SK-N-SH (cell line): ENCODE measurements around the gene RGS14. TPM values are rescaled to one million over a fixed set of nuclear protein-coding genes. Genes with fewer than 3 reads are reported as not detected.
A peak's percentile ranks its signal among the peaks of the same experiment; 100 is the strongest.

Source experiments
- CTCF ChIA-PET: fragments of 300-600, 350-600 bp; formaldehyde crosslinking; extraction: SDS; loops from one replicate; lab custom pipeline; 2021; lab: Yijun Ruan, JAX
- POLR2A ChIA-PET: fragments of 350-600 bp; sonication (Branson Sonifier 250); formaldehyde crosslinking; extraction: SDS; loops from one replicate; lab custom pipeline; 2020; ENCODE audit warnings: antibody characterized with exemption, inconsistent platforms; lab: Yijun Ruan, JAX
- DNase-seq: peaks from one replicate; pipeline ENCODE4 v3.0.0; 2012
- H2AFZ ChIP-seq: fragments of 200-600 bp; sonication (generic); 2 replicates; pipeline ENCODE4 v1.8.1; 2016; ENCODE audit warnings: antibody characterized with exemption, mild to moderate bottlenecking, low read depth
- H3F3A ChIP-seq: fragments of 200-600 bp; sonication (generic); replicated peaks from 2 replicates; pipeline ENCODE3; 2016; ENCODE audit warnings: antibody characterized with exemption, mild to moderate bottlenecking; ENCODE audit not compliant: insufficient read depth
- H3K27ac ChIP-seq, 2 experiments: fragments of 200-500 bp in 1 of 2; fragments of 200-600 bp in 1 of 2; sonication (Bioruptor generic) in 1 of 2; sonication (generic), shearing (Covaris generic) in 1 of 2; 2 replicates each; pipeline versions ENCODE4 v1.5.1 to v1.6.1; 2014 to 2016; ENCODE audit warnings: low read depth in 2 of 2, inconsistent platforms in 1 of 2, low read length in 1 of 2, mild to moderate bottlenecking in 1 of 2, mixed read lengths in 1 of 2
- H3K27me3 ChIP-seq: fragments of 200-600 bp; sonication (generic), shearing (Covaris generic); 2 replicates; pipeline ENCODE4 v1.6.1; 2016; ENCODE audit warnings: mixed run types; ENCODE audit not compliant: insufficient read depth
- H3K36me3 ChIP-seq, 2 experiments: fragments of 200-500 bp in 1 of 2; fragments of 200-600 bp in 1 of 2; sonication (Bioruptor generic) in 1 of 2; sonication (generic) in 1 of 2; replicated peaks in 1 of 2; 2 replicates each; pipeline versions ENCODE3 to v1.5.1; 2014 to 2016; ENCODE audit warnings: low read length in 1 of 2, mild to moderate bottlenecking in 1 of 2; ENCODE audit not compliant: insufficient read depth in 2 of 2, control insufficient read depth in 1 of 2
- H3K4me1 ChIP-seq, 2 experiments: fragments of 200-500 bp in 1 of 2; fragments of 200-600 bp in 1 of 2; sonication (Bioruptor generic) in 1 of 2; sonication (generic), shearing (Covaris generic) in 1 of 2; 2 replicates each; pipeline versions ENCODE4 v1.5.1 to v1.6.1; 2014 to 2016; ENCODE audit warnings: low read depth in 1 of 2, low read length in 1 of 2, mixed run types in 1 of 2; ENCODE audit not compliant: insufficient read depth in 2 of 2, control insufficient read depth in 1 of 2
- H3K4me2 ChIP-seq: fragments of 200-600 bp; sonication (generic), shearing (Covaris generic); 2 replicates; pipeline ENCODE4 v1.6.1; 2017; ENCODE audit warnings: mixed run types
- H3K4me3 ChIP-seq, 2 experiments: fragments of 200-500 bp in 1 of 2; fragments of 200-600 bp in 1 of 2; sonication (Bioruptor generic) in 1 of 2; sonication (generic), shearing (Covaris generic) in 1 of 2; 2 replicates each; pipeline versions ENCODE4 v1.5.1 to v1.8.1; 2014 to 2016; ENCODE audit warnings: low read depth in 2 of 2, inconsistent platforms in 1 of 2, low read length in 1 of 2, mild to moderate bottlenecking in 1 of 2, mixed read lengths in 1 of 2, moderate library complexity in 1 of 2
- H3K79me2 ChIP-seq: fragments of 200-600 bp; sonication (generic); 2 replicates; pipeline ENCODE4 v1.8.1; 2017; ENCODE audit warnings: mild to moderate bottlenecking; ENCODE audit not compliant: insufficient read depth
- H3K9ac ChIP-seq: fragments of 200-600 bp; sonication (generic); 2 replicates; pipeline ENCODE4 v1.6.1; 2017; ENCODE audit warnings: mixed run types
- H3K9me2 ChIP-seq: fragments of 200-600 bp; sonication (generic); 2 replicates; pipeline ENCODE4 v1.6.1; 2017; ENCODE audit warnings: mixed run types
- H3K9me3 ChIP-seq: fragments of 200-600 bp; sonication (generic); 2 replicates; pipeline ENCODE4 v1.6.1; 2017; ENCODE audit warnings: mixed run types, mild to moderate bottlenecking, moderate library complexity
- H4K20me1 ChIP-seq: fragments of 200-600 bp; sonication (generic); 2 replicates; pipeline ENCODE4 v1.6.1; 2017; ENCODE audit warnings: mild to moderate bottlenecking, mixed run types; ENCODE audit not compliant: insufficient read depth
- CHD2 ChIP-seq: fragments of 150-350 bp; IDR thresholded peaks from 2 replicates; pipeline ENCODE4 v1.6.1; 2018; ENCODE audit warnings: low read length; ENCODE audit not compliant: partially characterized antibody
- ELF1 ChIP-seq: IDR thresholded peaks from 2 replicates; pipeline ENCODE4 v1.4.0; 2012
- FOSL2 ChIP-seq: IDR thresholded peaks from 2 replicates; pipeline ENCODE4 v1.4.0; 2012; ENCODE audit warnings: low read depth, mild to moderate bottlenecking, moderate library complexity, borderline replicate concordance
- FOXJ3 ChIP-seq: sonication (generic); formaldehyde crosslinking; IDR thresholded peaks from 2 replicates; pipeline ENCODE4 v1.5.1; 2020; ENCODE audit warnings: mild to moderate bottlenecking, missing genetic modification reagents
- FOXM1 ChIP-seq: IDR thresholded peaks from 2 replicates; pipeline ENCODE4 v1.4.0; 2012; ENCODE audit warnings: low read depth, mild to moderate bottlenecking
- GATA2 ChIP-seq: sonication (generic); formaldehyde crosslinking; IDR thresholded peaks from 2 replicates; pipeline ENCODE4 v1.5.0; 2020; ENCODE audit warnings: mild to moderate bottlenecking, missing genetic modification reagents
- MXI1 ChIP-seq: IDR thresholded peaks from 2 replicates; pipeline ENCODE4 v1.6.1; 2012; ENCODE audit warnings: mild to moderate bottlenecking, low read depth, low read length, improper control_type of control experiment
- NRF1 ChIP-seq: IDR thresholded peaks from 2 replicates; pipeline ENCODE4 v1.6.1; 2012; ENCODE audit warnings: low read depth, mild to moderate bottlenecking, low read length
- POLR2AphosphoS5 ChIP-seq: IDR thresholded peaks from 2 replicates; pipeline ENCODE4 v1.6.1; 2012; ENCODE audit warnings: low read depth, low read length
- RCOR1 ChIP-seq: fragments of 150-350 bp; IDR thresholded peaks from 2 replicates; pipeline ENCODE4 v1.6.1; 2017; ENCODE audit warnings: antibody characterized with exemption, low read length
- RFX5 ChIP-seq: IDR thresholded peaks from 2 replicates; pipeline ENCODE4 v1.6.1; 2012; ENCODE audit warnings: mild to moderate bottlenecking, improper control_type of control experiment, low read length
- RXRA ChIP-seq: IDR thresholded peaks from 2 replicates; pipeline ENCODE4 v1.4.0; 2012; ENCODE audit warnings: low read depth, mild to moderate bottlenecking, borderline replicate concordance
- TAF1 ChIP-seq: IDR thresholded peaks from 2 replicates; pipeline ENCODE4 v1.6.1; 2012; ENCODE audit warnings: low read depth, mild to moderate bottlenecking, low read length, moderate library complexity, borderline replicate concordance
- WGBS: methylation state at CpG from one replicate; pipeline ENCODE4 v1.1.6; 2017; ENCODE audit warnings: low lambda C conversion rate; 5-methylcytosine and 5-hydroxymethylcytosine counted together
- polyA plus RNA-seq, 3 experiments: library from polyadenylated mRNA; depleted of rRNA; stranded (reverse); fragments of >200 nt; gene quantifications; 2 replicates each; pipeline ENCODE4 v1.2.3, GENCODE V29; 2012
- TF ChIP-seq, protein P1 (sequence below): fragments of 150-350 bp; IDR thresholded peaks from 2 replicates; pipeline ENCODE4 v1.6.1; 2016; ENCODE audit warnings: mild to moderate bottlenecking, low read depth, low read length
- TF ChIP-seq, protein P2 (sequence below): IDR thresholded peaks from 2 replicates; pipeline ENCODE4; 2012
- TF ChIP-seq, protein P3 (sequence below): IDR thresholded peaks from 2 replicates; pipeline ENCODE4 v1.4.0; 2012; ENCODE audit warnings: low read depth, borderline replicate concordance
- TF ChIP-seq, protein P4 (sequence below): fragments of 200-600 bp; sonication (generic); IDR thresholded peaks from 2 replicates; pipeline ENCODE4 v1.6.1; 2017; ENCODE audit warnings: antibody characterized with exemption, mild to moderate bottlenecking, moderate library complexity

RGS14 gene
- polyA plus RNA-seq, 1 of the 3 experiments (the other 2 are of a cell fraction) = 26.5 TPM

DNA sequence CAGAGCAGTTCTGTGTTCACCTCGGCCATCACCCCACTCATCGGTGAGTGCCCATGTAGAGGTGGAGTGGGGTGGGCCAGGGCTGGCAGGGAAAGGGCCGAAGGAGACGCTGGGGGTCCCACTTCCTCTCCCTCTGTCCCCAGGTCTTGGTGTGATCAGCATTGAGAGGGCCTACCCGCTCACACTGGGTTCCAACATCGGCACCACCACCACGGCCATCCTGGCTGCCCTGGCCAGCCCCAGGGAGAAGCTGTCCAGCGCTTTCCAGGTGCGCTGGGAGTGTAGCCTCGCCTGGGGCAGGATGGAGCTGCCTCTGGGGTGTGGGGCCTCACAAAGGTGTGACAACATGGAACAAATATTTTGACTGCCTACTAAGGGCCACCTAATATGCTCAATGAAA lies 39.1 kb downstream of the RGS14 start:
- Histone ChIP-seq H3K79me2 (no peaks in the 10 kb centered on the region), H2AFZ (no peak overlapping the region), H3K27me3 (no peaks in the 10 kb centered on the region), H3K9ac (no peak overlapping the region), H3K27ac (no peak overlapping the region), H3K4me3 (no peak overlapping the region), H3K9me2 (no peaks in the 10 kb centered on the region), H3K4me1 (no peaks in the 10 kb centered on the region), H3K9me3 (no peaks in the 10 kb centered on the region), H3F3A (peaks cover 5% of the 10 kb centered on the region), H3K36me3 (no peaks in the 10 kb centered on the region), H4K20me1 (no peaks in the 10 kb centered on the region), H3K4me2 (no peak overlapping the region)
- TF ChIP-seq TAF1 = no peak
- TF ChIP-seq ELF1 = no peak
- TF ChIP-seq RCOR1 = no peak
- no peak for TF ChIP-seq CHD2
- no peak for TF ChIP-seq RXRA
- TF ChIP-seq, protein P1, sequence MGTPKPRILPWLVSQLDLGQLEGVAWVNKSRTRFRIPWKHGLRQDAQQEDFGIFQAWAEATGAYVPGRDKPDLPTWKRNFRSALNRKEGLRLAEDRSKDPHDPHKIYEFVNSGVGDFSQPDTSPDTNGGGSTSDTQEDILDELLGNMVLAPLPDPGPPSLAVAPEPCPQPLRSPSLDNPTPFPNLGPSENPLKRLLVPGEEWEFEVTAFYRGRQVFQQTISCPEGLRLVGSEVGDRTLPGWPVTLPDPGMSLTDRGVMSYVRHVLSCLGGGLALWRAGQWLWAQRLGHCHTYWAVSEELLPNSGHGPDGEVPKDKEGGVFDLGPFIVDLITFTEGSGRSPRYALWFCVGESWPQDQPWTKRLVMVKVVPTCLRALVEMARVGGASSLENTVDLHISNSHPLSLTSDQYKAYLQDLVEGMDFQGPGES = no peak
- no peak for TF ChIP-seq FOXJ3 (CRISPR knock-in tag)
- no peak for TF ChIP-seq FOXM1
- TF ChIP-seq GATA2 (CRISPR knock-in tag) = no peak
- no peak for TF ChIP-seq RFX5
- TF ChIP-seq MXI1 = no peak
- TF ChIP-seq POLR2AphosphoS5 = no peak
- 86% methylated on average over 7 of the region's 10 CpGs for WGBS
- CTCF ChIA-PET = interaction anchor here (1.0 to 12.2 kb wide), 2 partner anchors 54 to 78 kb away, joined by 3 to 318 read pairs; partner anchors contain the start of gene PRR7
- POLR2A ChIA-PET = no interaction called here
- peak; percentile 9 for DNase-seq

DNA sequence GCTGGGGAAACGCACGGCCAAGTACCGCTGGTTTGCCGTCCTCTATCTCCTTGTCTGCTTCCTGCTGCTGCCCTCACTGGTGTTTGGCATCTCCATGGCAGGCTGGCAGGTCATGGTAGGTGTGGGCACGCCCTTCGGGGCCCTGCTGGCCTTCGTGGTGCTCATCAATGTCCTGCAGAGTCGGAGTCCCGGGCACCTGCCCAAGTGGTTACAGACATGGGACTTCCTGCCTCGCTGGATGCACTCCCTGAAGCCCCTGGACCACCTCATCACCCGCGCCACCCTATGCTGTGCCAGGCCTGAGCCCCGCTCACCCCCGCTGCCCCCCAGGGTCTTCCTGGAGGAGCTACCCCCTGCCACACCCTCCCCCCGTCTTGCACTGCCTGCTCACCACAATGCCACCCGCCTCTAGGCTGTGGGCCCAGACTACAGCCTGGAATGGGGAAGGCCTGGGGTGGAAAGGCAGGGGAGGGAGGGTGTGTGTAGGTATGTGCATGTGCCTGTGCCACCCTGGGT lies 40.2 kb downstream of the RGS14 start:
- no peaks in the 10 kb centered on the region for H3K9me2 ChIP-seq
- no peaks in the 10 kb centered on the region for H3K79me2 ChIP-seq
- H3K27ac ChIP-seq = no peak overlapping the region
- no peak overlapping the region for H3K9ac ChIP-seq
- peak; percentile 20 for DNase-seq
- H3K9me3 ChIP-seq = no peaks in the 10 kb centered on the region
- H3K4me3 ChIP-seq = no peak overlapping the region
- H3K27me3 ChIP-seq = no peaks in the 10 kb centered on the region
- CTCF ChIA-PET = interaction anchor here (1.0 to 12.2 kb wide), 3 partner anchors 8 to 79 kb away, joined by 3 to 318 read pairs (median 4); partner anchors contain the start of gene PRR7
- H3K4me2 ChIP-seq = no peak overlapping the region
- H2AFZ ChIP-seq = no peak overlapping the region
- POLR2A ChIA-PET = no interaction called here
- peaks cover 8% of the 10 kb centered on the region for H3F3A ChIP-seq
- no peaks in the 10 kb centered on the region for H3K36me3 ChIP-seq
- TF ChIP-seq, protein P2, sequence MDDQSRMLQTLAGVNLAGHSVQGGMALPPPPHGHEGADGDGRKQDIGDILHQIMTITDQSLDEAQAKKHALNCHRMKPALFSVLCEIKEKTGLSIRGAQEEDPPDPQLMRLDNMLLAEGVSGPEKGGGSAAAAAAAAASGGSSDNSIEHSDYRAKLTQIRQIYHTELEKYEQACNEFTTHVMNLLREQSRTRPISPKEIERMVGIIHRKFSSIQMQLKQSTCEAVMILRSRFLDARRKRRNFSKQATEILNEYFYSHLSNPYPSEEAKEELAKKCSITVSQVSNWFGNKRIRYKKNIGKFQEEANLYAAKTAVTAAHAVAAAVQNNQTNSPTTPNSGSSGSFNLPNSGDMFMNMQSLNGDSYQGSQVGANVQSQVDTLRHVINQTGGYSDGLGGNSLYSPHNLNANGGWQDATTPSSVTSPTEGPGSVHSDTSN = no peak
- TF ChIP-seq RFX5 = no peak
- TF ChIP-seq, protein P3, sequence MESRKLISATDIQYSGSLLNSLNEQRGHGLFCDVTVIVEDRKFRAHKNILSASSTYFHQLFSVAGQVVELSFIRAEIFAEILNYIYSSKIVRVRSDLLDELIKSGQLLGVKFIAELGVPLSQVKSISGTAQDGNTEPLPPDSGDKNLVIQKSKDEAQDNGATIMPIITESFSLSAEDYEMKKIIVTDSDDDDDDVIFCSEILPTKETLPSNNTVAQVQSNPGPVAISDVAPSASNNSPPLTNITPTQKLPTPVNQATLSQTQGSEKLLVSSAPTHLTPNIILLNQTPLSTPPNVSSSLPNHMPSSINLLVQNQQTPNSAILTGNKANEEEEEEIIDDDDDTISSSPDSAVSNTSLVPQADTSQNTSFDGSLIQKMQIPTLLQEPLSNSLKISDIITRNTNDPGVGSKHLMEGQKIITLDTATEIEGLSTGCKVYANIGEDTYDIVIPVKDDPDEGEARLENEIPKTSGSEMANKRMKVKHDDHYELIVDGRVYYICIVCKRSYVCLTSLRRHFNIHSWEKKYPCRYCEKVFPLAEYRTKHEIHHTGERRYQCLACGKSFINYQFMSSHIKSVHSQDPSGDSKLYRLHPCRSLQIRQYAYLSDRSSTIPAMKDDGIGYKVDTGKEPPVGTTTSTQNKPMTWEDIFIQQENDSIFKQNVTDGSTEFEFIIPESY = no peak
- no peak for TF ChIP-seq NRF1
- no peak for TF ChIP-seq FOSL2
- TF ChIP-seq MXI1 = no peak
- no peak for TF ChIP-seq TAF1
- TF ChIP-seq, protein P4, sequence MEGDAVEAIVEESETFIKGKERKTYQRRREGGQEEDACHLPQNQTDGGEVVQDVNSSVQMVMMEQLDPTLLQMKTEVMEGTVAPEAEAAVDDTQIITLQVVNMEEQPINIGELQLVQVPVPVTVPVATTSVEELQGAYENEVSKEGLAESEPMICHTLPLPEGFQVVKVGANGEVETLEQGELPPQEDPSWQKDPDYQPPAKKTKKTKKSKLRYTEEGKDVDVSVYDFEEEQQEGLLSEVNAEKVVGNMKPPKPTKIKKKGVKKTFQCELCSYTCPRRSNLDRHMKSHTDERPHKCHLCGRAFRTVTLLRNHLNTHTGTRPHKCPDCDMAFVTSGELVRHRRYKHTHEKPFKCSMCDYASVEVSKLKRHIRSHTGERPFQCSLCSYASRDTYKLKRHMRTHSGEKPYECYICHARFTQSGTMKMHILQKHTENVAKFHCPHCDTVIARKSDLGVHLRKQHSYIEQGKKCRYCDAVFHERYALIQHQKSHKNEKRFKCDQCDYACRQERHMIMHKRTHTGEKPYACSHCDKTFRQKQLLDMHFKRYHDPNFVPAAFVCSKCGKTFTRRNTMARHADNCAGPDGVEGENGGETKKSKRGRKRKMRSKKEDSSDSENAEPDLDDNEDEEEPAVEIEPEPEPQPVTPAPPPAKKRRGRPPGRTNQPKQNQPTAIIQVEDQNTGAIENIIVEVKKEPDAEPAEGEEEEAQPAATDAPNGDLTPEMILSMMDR = no peak
- no peak for TF ChIP-seq FOXJ3 (CRISPR knock-in tag)
- H3K4me1 ChIP-seq = peaks cover 0 to 10% of the 10 kb centered on the region in 2 experiments; a peak in 1 of 4 replicates
- H4K20me1 ChIP-seq = no peaks in the 10 kb centered on the region
- 57% methylated on average over 4 of the region's 16 CpGs for WGBS
